DMS153 treated with DMSO at 0.1 percent for 48 hours (cell line): ENCODE measurements around the gene L3HYPDH.
"Not testable (repeated sequence)": the region's sequence is repeated elsewhere in the genome, so short reads cannot be mapped to it uniquely, and the experiment has no call there.

Source experiments
- DNase-seq: peaks from one replicate; lab custom pipeline; 2025; ENCODE audit not compliant: unreplicated experiment; lab: John Stamatoyannopoulos, UW

L3HYPDH gene

DNA sequence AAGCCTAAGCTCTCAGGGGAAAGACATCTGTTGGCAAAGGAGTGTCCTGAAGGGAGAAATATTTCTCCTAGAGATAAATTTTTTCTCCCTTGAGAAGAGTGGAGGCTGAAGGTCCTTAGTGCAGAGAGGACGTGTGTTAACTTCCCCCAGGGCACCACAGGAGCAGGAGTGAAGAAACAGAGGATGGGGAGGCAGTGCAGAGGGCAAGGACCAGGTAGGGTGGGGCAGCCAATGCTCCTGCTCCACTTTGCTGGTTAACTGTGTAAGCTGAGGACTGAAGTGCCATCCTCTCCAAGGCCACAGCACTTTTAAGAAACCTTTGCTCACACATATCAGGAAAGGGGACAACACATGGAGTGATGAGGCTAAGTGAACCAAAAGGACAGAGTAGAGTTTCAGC is 4.0 kb downstream of the L3HYPDH start:
- no peak for DNase-seq

DNA sequence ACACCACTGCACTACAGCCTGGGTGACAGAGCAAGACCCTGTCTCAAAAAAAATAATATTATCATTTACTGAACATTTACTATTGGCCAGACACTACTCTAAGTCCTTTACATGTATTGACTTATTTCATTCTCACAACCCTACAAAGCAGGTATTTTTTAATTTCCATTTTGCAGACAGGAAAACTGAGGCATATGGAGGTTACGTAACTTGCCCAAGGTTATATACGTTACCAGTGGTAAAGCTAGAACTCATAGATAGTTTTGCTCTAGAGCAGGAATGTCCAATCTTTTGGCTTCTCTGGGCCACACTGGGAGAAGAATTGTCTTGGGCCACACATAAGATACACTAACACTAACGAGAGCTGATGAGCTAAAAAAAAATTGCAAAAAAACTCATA is 5.7 kb downstream of the L3HYPDH start:
- DNase-seq: no peak

DNA sequence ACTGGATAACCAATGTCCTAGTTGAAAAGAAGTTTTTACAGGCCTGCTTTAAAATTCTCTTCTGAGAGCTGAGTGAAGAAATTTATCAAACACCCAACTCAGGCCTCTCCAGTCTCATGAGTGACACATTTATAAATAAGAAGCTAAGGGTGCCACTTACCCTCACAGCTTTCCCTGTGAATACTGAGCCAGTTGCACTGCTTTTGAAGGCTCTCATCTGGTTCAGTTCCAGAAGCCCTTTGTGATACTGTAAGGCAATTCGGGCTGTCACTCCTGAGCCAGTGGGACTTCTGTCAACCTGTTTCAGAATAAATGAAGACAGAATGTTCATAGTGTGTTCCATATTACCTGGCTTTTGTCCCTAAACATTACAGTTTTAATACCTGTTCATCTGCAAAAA is 8.5 kb downstream of the L3HYPDH start:
- no peak for DNase-seq

DNA sequence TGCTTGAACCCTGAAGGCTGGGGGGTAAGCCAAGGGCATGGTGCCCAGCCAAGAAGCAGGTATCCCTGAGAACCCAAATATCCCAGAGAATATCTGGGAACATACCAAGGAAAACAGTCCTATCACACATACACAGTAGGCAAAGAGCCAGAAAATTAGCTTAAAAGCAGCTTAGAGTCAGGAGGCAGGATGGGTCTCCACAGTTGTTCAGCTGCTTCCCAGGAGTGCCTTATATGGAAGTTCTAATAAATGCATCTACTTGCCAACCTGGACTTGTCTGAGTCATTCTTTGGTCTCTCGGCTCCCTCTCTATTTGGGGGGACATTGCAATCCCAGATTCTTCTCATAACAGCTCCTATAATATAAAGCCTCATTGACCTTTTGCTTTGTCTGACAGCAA is 10.0 kb downstream of the L3HYPDH start:
- no peak for DNase-seq

DNA sequence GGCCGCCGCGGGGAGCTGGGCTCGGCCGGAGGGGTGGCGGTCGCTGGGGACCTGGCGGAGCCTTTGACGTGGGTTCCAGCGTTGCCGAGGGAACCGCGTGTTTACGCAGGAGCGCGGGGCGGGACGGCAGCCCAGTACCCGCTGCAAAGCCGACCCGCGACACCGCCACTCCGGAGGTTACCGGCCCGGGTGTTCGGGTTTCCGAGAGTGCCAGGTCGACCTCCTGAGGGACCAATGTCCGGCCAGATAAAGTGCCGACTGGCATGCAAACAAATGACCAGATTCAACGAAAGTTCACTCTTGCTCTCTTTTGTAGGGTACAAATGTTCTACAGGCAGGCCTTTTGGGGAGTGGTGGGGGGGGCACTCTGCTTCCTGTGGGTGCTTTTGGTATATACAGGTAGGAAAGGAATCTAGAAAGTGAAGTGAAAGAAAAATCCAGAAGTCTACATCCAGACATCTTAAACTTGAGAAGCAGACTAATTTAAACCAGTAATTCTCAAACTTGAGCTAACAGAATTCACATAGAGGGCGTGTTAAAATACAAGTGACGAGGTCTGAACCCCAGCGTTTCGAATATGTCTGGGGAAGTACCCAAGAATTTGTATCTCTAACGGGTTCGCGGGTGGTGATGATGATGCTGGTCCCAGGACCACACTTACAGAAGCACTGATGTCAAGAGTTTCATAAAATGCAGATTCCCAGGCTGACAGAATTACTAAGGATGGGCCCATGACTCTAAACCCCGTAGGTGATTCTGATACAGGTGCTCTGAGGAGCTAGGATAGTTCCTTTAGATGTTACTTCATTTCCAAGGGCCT is 18.7 kb downstream of the L3HYPDH start, which contains the start of gene GPR135:
Gene GPR135 (minus strand): TSS at position 65 of the 820 bp plus-strand sequence. CDS start 154 bp downstream, outside the sequence.
- DNase-seq: no peak

DNA sequence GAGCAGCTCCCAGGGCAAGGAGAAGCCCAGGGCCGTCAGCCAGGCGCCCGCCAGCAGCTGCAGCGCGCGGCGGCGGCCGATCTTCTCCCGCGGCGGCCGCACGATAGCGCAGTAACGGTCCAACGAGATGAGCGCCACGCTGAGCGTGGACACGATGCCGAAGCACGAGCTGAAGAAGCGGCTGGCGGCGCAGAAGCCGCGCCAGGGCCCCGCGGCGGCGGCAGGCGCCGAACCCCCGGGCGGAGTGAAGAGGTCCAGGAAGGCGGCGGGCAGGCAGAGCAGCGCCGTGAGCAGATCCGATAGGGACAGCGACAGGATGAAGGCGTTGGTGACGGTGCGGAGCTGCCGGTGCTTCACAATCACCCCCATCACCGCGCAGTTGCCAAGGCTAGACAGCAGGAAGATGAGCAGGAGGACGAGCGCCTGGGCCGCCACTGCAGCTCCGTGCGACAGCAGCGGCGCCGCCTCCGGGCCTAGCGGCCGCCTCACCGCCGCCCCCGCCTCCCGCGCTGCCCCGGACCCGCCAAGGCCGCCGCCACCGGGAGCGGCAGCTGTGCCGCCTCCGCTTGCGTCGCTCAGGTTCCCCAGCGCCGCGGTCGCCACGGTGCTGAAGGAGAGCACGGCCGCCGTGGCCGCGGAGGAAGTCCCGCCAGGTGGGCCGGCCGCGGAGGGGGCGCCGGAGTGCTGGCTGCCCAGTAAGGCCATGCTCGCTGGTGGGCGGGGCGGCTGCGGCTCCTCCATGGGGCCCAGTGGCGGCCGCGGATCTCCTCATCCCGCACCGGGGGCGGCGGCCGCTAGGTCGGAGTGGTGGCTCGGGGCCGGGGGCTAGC is 19.5 kb downstream of the L3HYPDH start:
- peak; percentile 19 for DNase-seq

DNA sequence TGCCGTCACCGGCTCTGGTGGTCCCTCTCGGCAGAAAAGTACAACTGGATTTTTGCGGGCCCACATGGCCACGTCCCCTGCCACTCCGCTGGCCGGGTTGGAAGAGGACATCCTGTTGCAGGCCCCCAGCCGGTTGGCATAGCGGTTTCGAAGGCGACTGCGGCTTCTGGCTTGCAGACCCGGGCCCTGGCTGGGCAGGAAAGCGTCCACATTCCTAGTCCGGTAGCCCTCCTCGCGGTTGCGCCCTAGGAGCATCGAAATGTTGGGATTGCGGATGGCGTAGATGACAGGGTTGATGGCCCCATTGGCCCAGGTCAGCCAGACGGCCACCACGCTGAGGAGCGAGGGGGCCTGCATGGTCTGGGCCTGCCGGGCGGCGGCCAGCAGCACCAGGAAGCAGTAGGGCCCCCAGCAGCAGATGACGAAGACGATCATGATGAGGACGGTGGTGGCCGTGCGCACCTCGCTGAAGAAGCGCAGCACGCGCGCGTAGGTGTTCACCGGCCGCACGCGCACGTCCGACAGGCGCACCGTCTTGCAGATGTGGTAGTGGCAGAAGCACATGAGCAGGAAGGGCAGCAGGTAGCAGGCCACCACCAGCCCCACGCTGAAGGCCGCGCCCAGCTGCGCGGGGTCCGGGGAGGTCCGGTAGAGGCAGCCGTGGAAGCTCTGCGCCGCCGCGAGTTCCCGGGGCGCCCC is 20.3 kb downstream of the L3HYPDH start:
- no peak for DNase-seq

DNA sequence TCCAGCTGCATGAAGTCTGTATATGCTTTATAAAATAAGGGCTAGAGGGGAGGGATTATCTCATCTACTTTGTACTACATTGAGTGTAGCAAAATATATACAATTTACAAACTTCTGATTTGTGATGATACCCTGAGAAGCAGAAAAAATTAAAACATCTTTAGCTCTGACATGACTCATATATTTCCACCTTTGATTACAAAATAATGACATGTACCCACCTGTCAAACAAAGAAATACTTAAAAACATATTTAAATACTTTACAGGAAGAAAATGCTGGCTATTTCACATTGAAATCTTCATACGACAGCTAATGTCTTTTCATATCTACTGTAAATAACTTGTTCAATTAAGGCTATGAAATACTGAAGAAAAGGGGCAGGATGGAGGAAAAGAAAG is 22.3 kb downstream of the L3HYPDH start:
- DNase-seq: no peak

DNA sequence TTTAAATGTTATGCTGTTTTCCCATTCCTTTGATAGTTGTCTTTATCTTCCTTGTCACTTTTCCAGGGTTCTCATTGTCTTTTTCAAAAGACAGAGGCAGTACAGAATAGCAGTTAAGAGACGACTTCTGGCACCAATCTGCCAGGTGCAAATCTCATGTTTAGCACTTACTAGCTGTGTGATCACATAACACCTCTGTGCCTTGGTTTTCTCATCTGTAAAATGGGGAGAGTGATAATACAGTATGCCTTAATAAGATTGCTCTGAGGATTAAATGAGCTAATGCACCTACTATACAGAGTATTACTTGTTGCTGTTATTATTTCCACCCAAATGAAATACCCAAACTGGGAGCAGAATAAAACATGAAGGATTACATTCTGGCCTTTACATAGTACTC is 23.8 kb downstream of the L3HYPDH start:
- DNase-seq: no peak

DNA sequence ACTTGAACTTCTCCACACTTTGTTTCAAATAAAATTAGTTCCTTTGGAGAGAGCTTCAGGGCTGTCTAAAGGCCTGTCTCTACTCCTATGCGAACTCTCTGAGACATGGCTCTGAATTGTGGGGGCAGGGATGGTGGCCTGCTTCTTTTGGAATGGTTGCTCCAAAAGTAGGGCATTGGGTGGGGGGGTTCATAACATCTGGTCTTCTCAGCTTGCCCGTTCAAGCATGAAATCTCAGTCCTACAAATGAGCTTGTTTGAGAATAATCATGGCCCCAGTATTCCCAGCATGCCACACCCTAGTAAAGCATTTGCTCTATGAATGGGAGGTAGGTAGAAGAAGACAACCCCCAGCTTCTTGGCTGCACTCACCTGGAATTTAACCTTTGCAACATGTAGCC is 25.7 kb downstream of the L3HYPDH start:
- no peak for DNase-seq

DNA sequence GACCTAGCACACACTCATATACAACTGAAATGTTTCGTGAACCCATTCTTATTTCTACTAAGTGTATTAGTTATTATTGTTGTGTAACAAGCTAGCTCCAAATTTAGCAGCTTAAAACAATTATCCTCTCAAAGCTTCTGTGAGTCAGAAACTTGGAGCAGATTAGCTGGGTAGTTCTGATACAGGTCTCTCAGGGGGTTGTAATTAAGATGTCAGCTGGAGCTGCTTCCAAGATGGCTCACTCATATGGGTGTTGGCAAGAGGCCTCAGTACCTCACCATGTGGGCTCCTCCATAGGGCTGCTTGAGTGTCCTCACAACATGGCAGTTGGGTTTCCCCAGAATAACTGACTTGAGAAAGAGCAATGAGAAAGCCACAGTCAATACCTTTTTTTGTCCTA is 28.8 kb downstream of the L3HYPDH start:
- DNase-seq: no peak

DNA sequence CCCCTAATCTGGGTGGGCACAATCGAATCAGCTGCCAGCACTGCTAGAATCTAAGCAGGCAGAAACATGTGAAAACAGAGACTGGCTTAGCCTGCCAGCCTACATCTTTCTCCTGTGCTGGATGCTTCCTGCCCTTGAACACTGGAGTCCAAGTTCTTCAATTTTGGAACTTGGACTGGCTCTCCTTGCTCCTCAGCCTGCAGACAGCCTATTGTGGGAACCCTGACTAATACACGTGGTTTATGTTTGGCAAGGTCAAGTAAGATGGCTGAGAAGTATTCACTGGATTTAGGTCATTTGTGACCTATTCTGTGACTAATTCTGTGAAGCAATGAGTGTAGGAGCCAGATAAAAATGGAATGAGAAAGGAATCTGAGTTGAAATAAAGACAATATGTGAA is 30.1 kb downstream of the L3HYPDH start:
- no peak for DNase-seq

DNA sequence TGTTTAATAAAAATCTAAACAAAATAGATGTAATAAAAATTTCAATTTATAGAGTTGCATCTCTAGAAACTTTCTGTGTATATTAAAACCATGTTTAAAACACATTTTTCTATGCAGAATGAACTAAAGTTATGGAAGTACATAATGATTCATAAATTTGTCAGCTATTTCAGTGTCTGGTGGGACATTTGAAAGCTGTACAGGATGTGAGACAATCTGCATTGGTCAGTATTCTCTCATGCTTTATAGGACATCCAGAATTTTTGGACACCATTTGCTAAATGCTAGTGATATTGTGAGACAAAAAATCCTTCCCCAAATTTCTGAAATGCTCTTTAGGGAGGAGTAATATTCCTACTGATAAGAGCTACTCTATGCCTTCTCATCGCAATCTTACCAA is 32.4 kb downstream of the L3HYPDH start:
- DNase-seq: no peak

DNA sequence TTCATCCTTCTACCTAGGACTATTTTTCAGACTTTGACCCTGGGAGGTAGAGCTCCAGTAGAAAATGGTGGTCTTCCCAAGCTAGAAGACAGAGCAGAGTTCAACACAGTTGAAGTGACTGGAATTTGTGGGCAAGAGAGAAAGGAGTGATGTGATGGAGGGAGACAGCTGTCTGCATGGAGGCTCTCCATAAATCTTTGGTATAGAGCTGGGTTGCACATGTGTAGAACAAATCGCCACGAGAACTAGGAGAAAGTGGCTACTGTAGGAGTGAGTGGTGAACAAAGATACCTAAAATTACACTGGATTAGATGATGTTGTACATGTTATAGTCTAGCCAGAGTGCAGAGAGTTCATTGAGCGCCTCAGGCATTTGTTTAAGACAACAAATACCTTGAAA is 33.5 kb downstream of the L3HYPDH start:
- DNase-seq: no peak

DNA sequence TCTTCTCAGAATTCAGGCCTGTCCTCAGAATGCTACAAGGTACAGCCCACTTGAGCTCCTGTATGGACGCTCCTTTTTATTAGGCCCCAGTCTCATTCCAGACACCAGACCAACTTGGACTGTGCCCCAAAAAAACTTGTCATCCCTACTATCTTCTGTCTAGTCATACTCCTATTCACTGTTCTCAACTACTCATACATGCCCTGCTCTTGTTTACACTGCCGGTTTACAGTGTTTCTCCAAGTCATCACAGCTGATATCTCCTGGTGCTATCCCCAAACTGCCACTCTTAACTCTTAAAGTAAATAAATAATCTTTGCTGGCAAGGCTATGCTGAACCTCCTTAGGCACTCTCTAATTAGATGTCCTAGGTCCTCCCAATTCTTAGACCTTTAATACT is 35.5 kb downstream of the L3HYPDH start:
- not testable (repeated sequence) for DNase-seq

DNA sequence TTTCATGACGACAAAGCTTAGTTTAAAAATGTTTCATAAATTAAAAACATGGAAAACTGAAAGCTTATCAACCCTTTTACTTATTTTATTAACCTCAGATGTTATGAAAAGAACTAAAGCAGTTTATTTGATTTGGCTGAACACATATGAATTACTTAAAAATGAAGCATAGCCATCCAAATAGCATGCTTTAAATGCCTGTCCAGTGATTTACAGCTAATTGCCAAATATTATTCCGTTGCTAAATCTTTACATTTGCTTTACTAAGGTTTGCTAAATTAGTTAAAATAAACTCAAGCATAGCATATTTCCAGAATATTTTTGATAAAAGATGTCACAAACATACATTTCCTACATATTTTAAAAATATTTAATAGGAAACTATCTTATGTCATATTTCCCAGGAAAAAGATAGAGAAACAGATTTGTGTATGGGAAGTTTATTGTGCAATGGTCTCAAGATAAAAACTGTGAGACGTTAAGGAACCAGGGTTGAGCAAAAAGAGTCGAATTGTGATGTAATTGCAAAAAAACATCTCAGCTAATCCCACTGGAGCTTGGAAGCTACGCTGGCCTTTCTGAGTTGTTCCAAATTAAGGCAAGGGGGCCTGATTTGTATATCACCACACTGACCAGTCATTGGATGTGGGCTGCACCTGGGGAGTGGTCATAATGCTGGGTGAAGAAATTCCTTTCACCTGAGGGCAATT is 44.8 kb downstream of the L3HYPDH start:
- DNase-seq: no peak

DNA sequence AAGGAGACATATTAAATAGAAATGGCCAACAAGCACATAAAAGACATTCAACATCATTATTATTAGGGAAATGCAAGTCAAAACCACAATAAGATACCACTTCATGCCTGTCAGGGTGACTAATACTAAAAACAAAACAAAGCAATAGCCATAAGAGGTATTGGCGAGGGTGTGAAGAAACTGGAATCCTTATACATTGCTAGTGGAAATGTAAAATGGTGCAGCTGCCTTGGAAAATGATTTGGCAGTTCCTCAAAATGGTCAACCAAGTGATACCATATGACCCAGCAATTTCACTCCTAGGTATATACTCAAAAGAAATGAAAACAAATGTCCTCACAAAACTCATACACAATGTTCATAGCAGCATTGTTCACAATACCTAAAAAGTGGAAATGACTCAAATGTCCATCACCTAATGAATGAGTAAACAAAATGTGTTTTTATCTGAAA is 46.0 kb downstream of the L3HYPDH start:
- no peak for DNase-seq

DNA sequence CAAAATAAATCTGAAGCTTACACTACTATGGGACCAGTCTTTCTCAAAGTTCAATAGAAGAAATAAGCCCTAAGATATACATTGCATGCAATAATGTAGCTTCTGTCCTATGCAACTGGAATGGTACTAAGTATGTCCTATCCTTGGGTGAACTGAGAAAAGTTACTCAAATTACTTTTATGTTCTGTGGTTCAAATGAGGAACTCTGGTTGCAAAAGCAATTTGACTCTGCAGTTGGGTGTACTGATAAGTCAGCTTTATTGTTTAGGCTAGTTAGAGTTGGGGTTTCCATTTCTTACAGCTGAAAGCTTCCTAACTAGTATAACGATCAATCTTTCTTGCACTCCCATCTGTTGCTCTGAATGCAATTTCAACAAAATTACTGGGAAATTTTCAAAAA is 48.2 kb downstream of the L3HYPDH start:
- DNase-seq: no peak

DNA sequence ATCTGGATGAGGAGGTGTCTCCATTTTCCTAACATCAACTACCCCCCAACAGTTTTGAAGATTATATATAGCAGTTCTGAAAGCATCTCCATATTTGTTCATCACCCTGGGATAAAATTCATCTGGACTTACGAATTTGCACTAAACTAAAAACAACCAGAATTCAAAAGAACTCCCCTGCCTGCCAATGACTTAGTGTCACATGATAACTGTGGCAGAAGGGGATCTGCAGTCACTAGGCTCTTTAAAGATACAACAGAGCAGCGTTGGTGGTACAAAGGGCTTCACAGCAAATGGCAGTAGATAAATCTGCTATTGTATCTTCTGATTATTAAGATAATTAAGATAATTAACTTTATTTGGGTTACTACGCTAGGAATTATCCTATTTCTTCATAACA is 49.1 kb downstream of the L3HYPDH start:
- no peak for DNase-seq

DNA sequence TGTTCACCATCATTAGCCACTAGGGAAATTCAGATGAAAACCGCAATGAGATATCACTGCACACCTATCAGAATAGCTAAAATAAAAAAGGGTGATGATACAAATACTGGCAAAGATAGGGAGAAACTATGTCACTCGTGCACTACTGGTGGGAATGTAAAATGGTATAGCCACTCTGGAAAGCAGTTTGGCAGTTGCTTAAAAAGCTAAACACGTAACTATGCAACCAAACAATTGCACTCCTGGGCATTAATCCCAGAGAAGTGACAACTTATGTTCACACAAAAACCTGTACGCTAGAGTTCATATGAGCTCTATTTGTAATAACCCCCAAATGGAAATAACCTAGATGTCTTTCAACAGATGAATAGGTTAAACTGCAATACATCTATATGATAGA is 54.4 kb downstream of the L3HYPDH start:
- DNase-seq: no peak

DNA sequence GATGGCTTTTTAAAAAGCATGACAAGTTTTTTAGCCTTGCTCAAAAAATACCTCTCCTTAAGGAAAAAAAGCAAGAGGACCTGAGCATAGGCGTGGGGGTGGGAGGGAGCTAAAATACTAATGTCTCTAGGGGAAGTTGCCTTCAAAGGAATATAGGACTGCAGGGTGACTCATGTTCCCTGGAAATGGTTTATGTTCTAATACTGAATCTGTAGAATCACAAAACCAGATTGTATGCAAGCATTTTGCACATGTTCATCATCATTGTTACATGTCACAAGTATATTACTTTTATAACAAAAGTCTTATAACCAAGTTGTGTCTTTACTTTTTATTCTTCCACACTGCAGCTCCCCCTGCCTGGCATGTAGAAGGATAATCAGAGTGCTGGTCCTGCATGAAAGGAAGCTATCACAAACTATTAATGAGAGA is 55.6 kb downstream of the L3HYPDH start:
- no peak for DNase-seq
